Endothelial cell (in vitro differentiated cells): ENCODE measurements around the gene TBC1D16. TPM values are rescaled to one million over a fixed set of nuclear protein-coding genes. Genes with fewer than 3 reads are reported as not detected.

Experiments
- DNase-seq: peaks from one replicate; pipeline ENCODE4 v3.0.0; 2021; ENCODE audit warnings: low spot score
- H3K27ac Mint-ChIP-seq: one replicate; pipeline ENCODE4 v1.8.0; 2021; ENCODE audit warnings: mixed read lengths, inconsistent platforms; ENCODE audit not compliant: unreplicated experiment
- H3K27me3 Mint-ChIP-seq: one replicate; pipeline ENCODE4 v1.8.0; 2021; ENCODE audit warnings: mild to moderate bottlenecking, moderate library complexity, mixed read lengths, inconsistent platforms; ENCODE audit not compliant: unreplicated experiment
- H3K36me3 Mint-ChIP-seq: one replicate; pipeline ENCODE4 v1.8.0; 2021; ENCODE audit warnings: mild to moderate bottlenecking, low read depth, mixed read lengths, inconsistent platforms; ENCODE audit not compliant: unreplicated experiment
- H3K4me1 Mint-ChIP-seq: one replicate; pipeline ENCODE4 v1.8.0; 2021; ENCODE audit warnings: mild to moderate bottlenecking, mixed read lengths, inconsistent platforms; ENCODE audit not compliant: unreplicated experiment
- H3K4me3 Mint-ChIP-seq: one replicate; pipeline ENCODE4 v1.8.0; 2021; ENCODE audit warnings: mild to moderate bottlenecking, mixed read lengths, inconsistent platforms; ENCODE audit not compliant: unreplicated experiment
- H3K9me3 Mint-ChIP-seq: one replicate; pipeline ENCODE4 v1.8.0; 2021; ENCODE audit warnings: mixed read lengths, inconsistent platforms; ENCODE audit not compliant: unreplicated experiment
- CTCF ChIP-seq: fragments of 200-600 bp; sonication (generic); IDR thresholded peaks from one replicate; pipeline ENCODE4 v1.5.0; 2021; ENCODE audit warnings: antibody characterized with exemption; ENCODE audit not compliant: unreplicated experiment
- total RNA-seq: library from RNA; stranded (reverse); fragmentation: NEBNext Ultra II Directional; extraction: Animal tissue kit (Norgen Biotek cat#: 25700); gene quantifications from one replicate; pipeline ENCODE4 v1.2.1, GENCODE V29; 2021; ENCODE audit not compliant: unreplicated experiment

The TBC1D16 gene
- total RNA-seq, 1 donor from 2014 or later = 126 TPM

GRCh38 chr17:79955167-79955549 is 80.5 kb downstream of the TBC1D16 start:
- no peaks in the 10 kb centered on the region for H3K9me3 Mint-ChIP-seq
- TF ChIP-seq CTCF = no peak
- H3K27me3 Mint-ChIP-seq = no peaks in the 10 kb centered on the region
- H3K27ac Mint-ChIP-seq = no peak overlapping the region
- H3K4me1 Mint-ChIP-seq = peaks cover 15% of the 10 kb centered on the region
- peaks cover 5% of the 10 kb centered on the region for H3K36me3 Mint-ChIP-seq
- no peak for DNase-seq
- no peak overlapping the region for H3K4me3 Mint-ChIP-seq

- DNase-seq = no peak
- H3K4me1 Mint-ChIP-seq = peaks cover 15% of the 10 kb centered on the region
Observed at GRCh38 chr17:79954281-79955166, 81.1 kb downstream of the TBC1D16 start.

GRCh38 chr17:79953335-79953734 is 82.3 kb downstream of the TBC1D16 start:
- Mint-ChIP-seq H3K27me3 (peaks cover under 1% of the 10 kb centered on the region), H3K27ac (no peak overlapping the region), H3K36me3 (peaks cover 11% of the 10 kb centered on the region), H3K4me1 (peaks cover 11% of the 10 kb centered on the region), H3K4me3 (no peak overlapping the region), H3K9me3 (no peaks in the 10 kb centered on the region)
- TF ChIP-seq CTCF = no peak
- DNase-seq = no peak

More at GRCh38 chr17:79954281-79955166, 81.1 kb downstream of the TBC1D16 start:
- peaks cover 10% of the 10 kb centered on the region for H3K36me3 Mint-ChIP-seq
- no peaks in the 10 kb centered on the region for H3K9me3 Mint-ChIP-seq
- H3K27me3 Mint-ChIP-seq = no peaks in the 10 kb centered on the region
- TF ChIP-seq CTCF = no peak
- no peak overlapping the region for H3K27ac Mint-ChIP-seq
- H3K4me3 Mint-ChIP-seq = no peak overlapping the region

- DNase-seq = no peak
- no peak overlapping the region for H3K4me3 Mint-ChIP-seq
Observed at GRCh38 chr17:79952901-79953300, 82.8 kb downstream of the TBC1D16 start.

More at GRCh38 chr17:79952901-79953300, 82.8 kb downstream of the TBC1D16 start:
- Mint-ChIP-seq H3K36me3 (peaks cover 15% of the 10 kb centered on the region), H3K4me1 (peaks cover 11% of the 10 kb centered on the region), H3K9me3 (no peaks in the 10 kb centered on the region), H3K27ac (no peak overlapping the region), H3K27me3 (peaks cover 4% of the 10 kb centered on the region)
- no peak for TF ChIP-seq CTCF
